Measurements from ENCODE around the gene FMO3.

The FMO3 gene

DNA sequence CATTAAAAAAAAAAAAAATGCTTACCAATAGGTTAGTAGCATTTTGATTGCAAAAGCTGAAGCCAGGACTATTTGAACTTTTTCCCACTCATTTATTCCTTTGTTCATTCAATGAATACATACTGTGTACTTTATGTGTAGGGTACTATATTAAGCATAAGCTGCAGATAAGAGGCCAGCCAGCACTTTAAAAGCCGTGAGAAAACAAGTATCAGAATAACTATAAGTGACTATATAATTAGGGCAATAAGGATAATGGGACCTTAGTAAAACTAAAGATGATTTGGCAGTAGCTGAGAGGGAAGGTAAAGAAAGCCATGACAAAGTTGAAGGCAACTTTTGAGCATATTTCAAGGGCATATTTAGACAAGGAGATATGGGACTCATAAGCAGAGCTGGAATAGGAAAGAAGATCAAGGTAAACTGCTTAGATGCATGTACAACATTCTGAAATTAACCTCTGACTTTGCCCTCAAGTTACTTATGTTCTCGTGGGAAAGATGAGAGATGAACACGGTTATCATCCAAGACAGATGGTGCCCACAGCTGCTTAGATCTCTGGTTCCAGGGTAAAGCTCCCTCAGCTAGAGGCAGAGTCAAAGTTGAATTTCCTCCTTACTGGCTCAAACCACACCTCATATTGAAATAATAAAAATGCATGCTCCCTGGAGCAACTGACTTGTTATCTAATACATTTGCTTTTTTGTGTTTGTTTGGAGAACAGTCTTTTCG lies 50.4 kb downstream of the FMO3 start:
- Histone ChIP-seq H3K36me3 (no peaks in the 10 kb centered on the region), H3K4me1 (no peaks in the 10 kb centered on the region), H3K9me3 (no peaks in the 10 kb centered on the region), H3K4me3 (ENCODE audit: low read depth, low read length) (no peak overlapping the region), H3K27me3 (no peaks in the 10 kb centered on the region)
- no peak for DNase-seq
- TF ChIP-seq, protein P1, sequence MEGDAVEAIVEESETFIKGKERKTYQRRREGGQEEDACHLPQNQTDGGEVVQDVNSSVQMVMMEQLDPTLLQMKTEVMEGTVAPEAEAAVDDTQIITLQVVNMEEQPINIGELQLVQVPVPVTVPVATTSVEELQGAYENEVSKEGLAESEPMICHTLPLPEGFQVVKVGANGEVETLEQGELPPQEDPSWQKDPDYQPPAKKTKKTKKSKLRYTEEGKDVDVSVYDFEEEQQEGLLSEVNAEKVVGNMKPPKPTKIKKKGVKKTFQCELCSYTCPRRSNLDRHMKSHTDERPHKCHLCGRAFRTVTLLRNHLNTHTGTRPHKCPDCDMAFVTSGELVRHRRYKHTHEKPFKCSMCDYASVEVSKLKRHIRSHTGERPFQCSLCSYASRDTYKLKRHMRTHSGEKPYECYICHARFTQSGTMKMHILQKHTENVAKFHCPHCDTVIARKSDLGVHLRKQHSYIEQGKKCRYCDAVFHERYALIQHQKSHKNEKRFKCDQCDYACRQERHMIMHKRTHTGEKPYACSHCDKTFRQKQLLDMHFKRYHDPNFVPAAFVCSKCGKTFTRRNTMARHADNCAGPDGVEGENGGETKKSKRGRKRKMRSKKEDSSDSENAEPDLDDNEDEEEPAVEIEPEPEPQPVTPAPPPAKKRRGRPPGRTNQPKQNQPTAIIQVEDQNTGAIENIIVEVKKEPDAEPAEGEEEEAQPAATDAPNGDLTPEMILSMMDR (IDR thresholded peaks at IDR 0.05; ENCODE audit: low read depth, low read length): no peak

DNA sequence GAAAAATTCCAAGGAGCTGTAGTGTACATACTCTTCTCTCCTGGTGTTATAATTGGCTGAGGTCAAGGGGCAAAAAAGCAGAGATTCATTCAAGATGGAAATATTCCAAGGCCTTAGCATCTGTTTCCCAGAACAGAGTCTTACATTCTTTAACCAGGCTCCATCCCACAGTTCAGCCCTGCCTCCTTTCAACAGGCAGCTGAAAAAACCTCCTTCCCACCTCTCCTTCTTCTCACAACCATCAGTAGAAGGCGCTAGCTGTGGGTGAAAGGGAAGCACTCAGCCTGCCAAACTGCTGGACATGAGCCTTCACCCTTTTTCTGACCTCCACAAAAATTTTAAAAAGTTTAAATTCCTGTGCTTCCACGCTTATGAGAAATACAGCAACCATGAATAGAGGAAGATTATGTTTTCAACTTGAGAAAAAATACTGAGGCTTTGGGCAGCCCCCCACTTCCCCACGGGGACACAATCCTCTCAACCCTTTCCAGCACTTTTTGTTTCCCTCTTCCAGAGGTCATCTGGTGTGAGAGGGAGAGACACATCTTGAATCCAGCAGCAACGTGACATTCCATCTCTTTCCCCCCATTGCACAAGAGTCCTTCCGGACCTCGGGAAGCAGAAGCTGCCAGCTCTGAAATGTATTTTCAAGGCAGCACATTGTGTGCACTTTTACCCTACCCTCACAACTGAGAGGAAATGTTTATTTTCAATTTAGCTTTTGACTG lies 51.1 kb downstream of the FMO3 start:
- Histone ChIP-seq H3K4me3 (ENCODE audit: low read depth, low read length) (no peak overlapping the region), H3K27me3 (no peaks in the 10 kb centered on the region), H3K9me3 (no peaks in the 10 kb centered on the region), H3K4me1 (no peaks in the 10 kb centered on the region), H3K36me3 (no peaks in the 10 kb centered on the region)
- TF ChIP-seq, protein P1 (IDR thresholded peaks at IDR 0.05; ENCODE audit: low read depth, low read length): no peak
- DNase-seq: no peak

DNA sequence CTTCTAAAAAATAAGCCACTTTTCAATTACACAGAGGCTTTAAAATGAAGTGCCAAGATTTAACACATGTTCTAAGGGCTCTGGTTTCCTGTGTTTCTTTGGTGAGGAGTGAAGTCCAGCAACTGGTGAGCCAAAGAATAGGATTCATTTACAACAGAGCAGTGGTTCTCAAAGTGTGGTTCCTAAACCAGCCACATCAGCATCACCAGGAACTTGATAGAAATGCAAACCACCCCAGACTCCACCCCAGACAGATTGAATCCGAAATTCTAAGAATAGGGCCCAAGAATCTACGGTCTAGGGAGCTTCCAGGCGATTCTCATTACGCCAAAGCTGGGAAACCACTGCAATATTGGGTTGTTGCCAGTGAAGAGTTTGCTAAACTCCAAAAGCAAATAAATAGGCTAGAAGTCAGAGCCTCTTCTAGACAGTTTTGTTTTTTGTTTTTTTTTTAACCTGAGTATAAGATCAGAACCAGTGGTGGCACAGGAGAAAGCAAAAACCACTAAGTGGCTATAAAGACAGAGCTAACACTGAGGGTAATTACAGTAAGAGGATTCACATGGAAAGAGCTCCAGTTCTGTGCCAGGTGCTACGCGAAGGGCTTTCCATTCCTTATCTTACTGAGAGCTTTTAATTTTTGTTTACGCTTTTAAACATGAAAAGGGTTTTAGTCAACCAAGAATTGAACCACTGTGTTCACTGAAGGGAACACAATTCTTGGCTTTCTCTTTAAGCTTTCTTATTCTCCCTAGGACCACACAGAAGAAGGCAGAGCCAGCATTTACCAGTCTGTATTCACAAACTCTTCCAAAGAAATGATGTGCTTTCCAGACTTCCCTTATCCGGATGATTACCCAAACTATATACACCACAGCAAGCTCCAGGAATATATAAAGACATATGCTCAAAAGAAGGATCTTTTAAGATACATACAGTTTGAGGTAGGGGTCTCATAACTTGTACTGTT lies 52.0 kb downstream of the FMO3 start:
- no peaks in the 10 kb centered on the region for H3K27me3 ChIP-seq
- H3K36me3 ChIP-seq: no peaks in the 10 kb centered on the region
- H3K9me3 ChIP-seq: no peaks in the 10 kb centered on the region
- H3K4me3 ChIP-seq (ENCODE audit: low read depth, low read length): no peak overlapping the region
- no peak for DNase-seq
- H3K4me1 ChIP-seq: no peaks in the 10 kb centered on the region
- TF ChIP-seq, protein P1 (IDR thresholded peaks at IDR 0.05; ENCODE audit: low read depth, low read length): no peak

DNA sequence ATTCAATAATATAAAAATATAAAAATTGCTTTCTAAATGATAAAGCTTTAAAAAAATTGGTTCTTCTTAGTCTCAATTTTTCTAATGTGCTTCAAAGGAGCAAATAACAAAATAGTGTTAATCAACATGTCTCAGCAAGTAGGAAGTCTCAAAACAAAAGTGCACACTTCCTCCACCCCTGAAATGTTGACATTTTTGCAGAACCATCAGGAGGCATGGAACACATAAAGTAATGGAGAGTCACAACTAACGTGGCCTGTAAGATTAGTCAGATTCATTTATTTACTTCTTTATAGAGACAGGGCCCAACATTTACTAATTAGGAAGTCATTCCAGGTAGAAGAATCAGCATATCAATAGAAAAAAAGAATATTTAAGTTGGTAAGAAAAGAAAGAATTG lies 59.5 kb downstream of the FMO3 start:
- no peaks in the 10 kb centered on the region for H3K36me3 ChIP-seq
- no peaks in the 10 kb centered on the region for H3K4me1 ChIP-seq
- TF ChIP-seq, protein P1 (IDR thresholded peaks at IDR 0.05; ENCODE audit: low read depth, low read length): no peak
- H3K9me3 ChIP-seq: no peaks in the 10 kb centered on the region
- H3K4me3 ChIP-seq (ENCODE audit: low read depth, low read length): no peak overlapping the region
- DNase-seq: no peak
- H3K27me3 ChIP-seq: no peaks in the 10 kb centered on the region

DNA sequence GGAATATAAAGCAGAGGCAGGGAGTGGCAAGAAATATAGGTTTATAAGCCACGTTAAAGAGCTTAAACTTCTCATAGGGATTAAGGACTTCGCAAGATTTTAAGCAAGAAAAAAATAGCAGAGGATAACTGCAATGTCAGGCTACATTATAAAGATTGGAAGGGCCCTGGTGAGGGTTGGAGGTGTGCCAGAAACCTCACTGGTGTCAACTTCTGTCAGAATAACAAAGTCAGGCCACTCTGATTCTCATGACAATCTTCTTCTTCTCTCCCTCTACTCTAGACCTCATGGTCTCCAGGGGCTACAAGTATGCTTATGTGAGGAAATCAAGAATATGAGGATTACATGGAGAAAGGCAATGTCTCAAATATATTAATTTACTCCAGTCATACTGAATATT lies 61.8 kb downstream of the FMO3 start:
- no peaks in the 10 kb centered on the region for H3K9me3 ChIP-seq
- no peak for DNase-seq
- TF ChIP-seq, protein P1 (IDR thresholded peaks at IDR 0.05; ENCODE audit: low read depth, low read length): no peak
- H3K27me3 ChIP-seq: no peaks in the 10 kb centered on the region
- no peaks in the 10 kb centered on the region for H3K36me3 ChIP-seq
- no peak overlapping the region for H3K4me3 ChIP-seq (ENCODE audit: low read depth, low read length)
- H3K4me1 ChIP-seq: no peaks in the 10 kb centered on the region

All from BE2C (cell line).